Measurements from ENCODE around the gene AS3MT. TPM values are rescaled to one million over a fixed set of nuclear protein-coding genes. Genes with fewer than 3 reads are reported as not detected.

AS3MT gene
- total and polyA plus RNA-seq, 3 experiments from 2014 or later = 0.44 TPM; not detected in 2

DNA sequence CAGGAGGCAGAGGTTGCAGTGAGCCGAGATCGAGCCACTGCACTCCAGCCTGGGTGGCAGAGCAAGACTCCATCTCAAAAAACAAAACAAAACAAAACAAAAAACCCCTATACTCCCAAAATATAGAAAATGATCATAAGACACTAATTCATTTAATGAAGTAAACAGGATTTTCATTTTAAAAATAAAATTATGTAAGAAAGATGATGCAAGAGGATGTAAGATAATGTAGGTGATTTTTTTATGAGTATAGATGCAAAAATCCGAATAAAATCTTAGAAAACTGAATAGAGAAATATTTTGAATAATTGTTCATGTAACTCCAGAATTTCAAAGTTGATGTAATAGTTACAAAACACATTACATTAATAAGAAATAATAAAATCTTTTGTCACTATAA is 3.6 kb upstream of the AS3MT start:
- Histone ChIP-seq H3K9me3 (ENCODE audit: low read length) (no peaks in the 10 kb centered on the region), H3K27ac (ENCODE audit: low read depth, low read length) (no peak overlapping the region), H3K4me1 (ENCODE audit: insufficient read depth, low read length) (no peaks in the 10 kb centered on the region), H3K27me3 (ENCODE audit: insufficient read depth, low read length, poor library complexity, severe bottlenecking) (peaks cover 2% of the 10 kb centered on the region), H3K36me3 (ENCODE audit: insufficient read depth, low read length) (peaks cover 8% of the 10 kb centered on the region), H3K4me3 (ENCODE audit: low read length) (no peak overlapping the region)
- H3K9me3 Mint-ChIP-seq = no peaks in the 10 kb centered on the region
- ChIA-PET CTCF (no interaction called here), POLR2A (no interaction called here)
- peaks cover 7 to 17% (median 10%) of the 10 kb centered on the region in 3 donors for H3K4me1 Mint-ChIP-seq
- H3K4me3 Mint-ChIP-seq = no peak overlapping the region
- peaks cover 11 to 37% (median 15%) of the 10 kb centered on the region in 3 donors for H3K36me3 Mint-ChIP-seq
- H3K27me3 Mint-ChIP-seq = peaks cover 20% of the 10 kb centered on the region in 2 donors
- no peak overlapping the region for H3K27ac Mint-ChIP-seq
- no peak for DNase-seq

DNA sequence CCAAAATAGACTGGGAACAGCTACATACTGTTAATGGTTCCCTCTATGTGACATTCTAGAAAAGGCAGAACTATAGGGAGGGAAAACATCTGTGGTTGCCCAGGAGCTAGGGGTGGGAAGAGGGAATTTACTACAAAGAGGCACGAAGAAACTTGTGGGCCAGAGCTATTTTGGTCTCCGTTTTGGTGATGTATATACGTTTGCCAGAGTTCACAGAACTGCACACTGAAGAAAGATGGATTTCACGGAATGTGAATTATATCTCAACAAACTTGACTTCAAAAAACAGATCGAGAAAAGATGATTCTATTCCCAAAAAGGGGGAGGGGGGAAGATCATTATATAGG is 386 bp upstream of the AS3MT start:
- peak overlapping the region in 4 of 7 donors; percentile 28 to 50 (median 35) for H3K4me3 Mint-ChIP-seq
- H3K4me1 ChIP-seq (ENCODE audit: insufficient read depth, low read length) = no peaks in the 10 kb centered on the region
- H3K4me3 ChIP-seq (ENCODE audit: low read length) = no peak overlapping the region
- peaks cover 6 to 11% (median 8%) of the 10 kb centered on the region in 3 donors for H3K36me3 Mint-ChIP-seq
- ChIA-PET POLR2A (no interaction called here), CTCF (no interaction called here)
- H3K36me3 ChIP-seq (ENCODE audit: insufficient read depth, low read length) = peaks cover 2% of the 10 kb centered on the region
- H3K9me3 Mint-ChIP-seq = no peaks in the 10 kb centered on the region
- no peak overlapping the region for H3K27ac ChIP-seq (ENCODE audit: low read depth, low read length)
- no peak for DNase-seq
- H3K27me3 ChIP-seq (ENCODE audit: insufficient read depth, low read length, poor library complexity, severe bottlenecking) = peaks cover 2% of the 10 kb centered on the region
- H3K9me3 ChIP-seq (ENCODE audit: low read length) = no peaks in the 10 kb centered on the region
- H3K27me3 Mint-ChIP-seq = peaks cover 27 to 34% of the 10 kb centered on the region in 2 donors
- peaks cover 7 to 19% (median 10%) of the 10 kb centered on the region in 3 donors for H3K4me1 Mint-ChIP-seq
- peak overlapping the region in 1 of 8 donors; percentile 11 for H3K27ac Mint-ChIP-seq

DNA sequence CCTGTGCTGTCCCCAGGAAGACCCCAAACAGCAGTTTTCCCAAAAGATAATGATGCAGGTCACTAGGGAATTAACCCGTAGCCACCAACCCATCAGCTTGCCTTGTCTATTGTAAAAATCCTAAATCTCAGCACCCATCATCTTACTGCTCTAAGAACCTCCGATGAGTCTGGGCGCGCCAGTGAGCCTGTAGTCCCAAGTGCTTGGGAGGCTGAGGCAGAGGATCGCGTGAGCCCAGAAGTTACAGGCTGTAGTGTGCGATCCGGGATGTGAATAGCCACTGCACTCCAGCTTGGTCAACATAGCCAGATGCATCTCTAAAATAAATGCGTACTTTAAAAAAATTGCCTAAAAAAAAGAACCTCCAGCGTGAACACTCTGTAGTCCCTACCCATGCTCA is 951 bp downstream of the AS3MT start:
- Mint-ChIP-seq H3K36me3 (peaks cover 4 to 6% (median 4%) of the 10 kb centered on the region in 3 donors), H3K27me3 (peaks cover 27 to 34% of the 10 kb centered on the region in 2 donors), H3K4me3 (peak overlapping the region in 1 of 7 donors; percentile 61), H3K9me3 (no peaks in the 10 kb centered on the region), H3K4me1 (peaks cover 7 to 19% (median 10%) of the 10 kb centered on the region in 3 donors), H3K27ac (no peak overlapping the region)
- Histone ChIP-seq H3K27me3 (ENCODE audit: insufficient read depth, low read length, poor library complexity, severe bottlenecking) (peaks cover 2% of the 10 kb centered on the region), H3K9me3 (ENCODE audit: low read length) (no peaks in the 10 kb centered on the region), H3K4me3 (ENCODE audit: low read length) (no peak overlapping the region), H3K27ac (ENCODE audit: low read depth, low read length) (no peak overlapping the region), H3K4me1 (ENCODE audit: insufficient read depth, low read length) (no peaks in the 10 kb centered on the region), H3K36me3 (ENCODE audit: insufficient read depth, low read length) (no peaks in the 10 kb centered on the region)
- POLR2A ChIA-PET = no interaction called here
- CTCF ChIA-PET = no interaction called here
- DNase-seq = no peak

DNA sequence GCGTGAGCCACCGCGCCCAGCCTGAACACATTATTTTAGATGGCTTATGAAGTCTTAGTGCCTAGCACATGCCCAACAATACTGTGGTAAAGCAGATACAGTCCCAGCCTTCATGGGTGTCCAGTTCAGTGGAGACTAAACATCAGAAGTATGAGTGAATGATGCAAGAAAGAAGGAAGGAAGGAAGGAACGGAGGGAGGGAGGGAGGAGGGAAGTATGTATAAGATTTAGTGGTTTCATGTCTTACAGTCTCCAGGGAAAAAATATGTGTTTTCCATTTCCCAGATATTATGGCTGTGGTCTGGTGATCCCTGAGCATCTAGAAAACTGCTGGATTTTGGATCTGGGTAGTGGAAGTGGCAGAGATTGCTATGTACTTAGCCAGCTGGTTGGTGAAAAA is 2.9 kb downstream of the AS3MT start:
- Mint-ChIP-seq H3K27me3 (peaks cover 27 to 34% of the 10 kb centered on the region in 2 donors), H3K9me3 (no peaks in the 10 kb centered on the region), H3K4me3 (no peak overlapping the region), H3K4me1 (peaks cover 7 to 19% (median 10%) of the 10 kb centered on the region in 3 donors), H3K36me3 (peaks cover under 1 to 8% (median 4%) of the 10 kb centered on the region in 3 donors), H3K27ac (no peak overlapping the region)
- Histone ChIP-seq H3K4me3 (ENCODE audit: low read length) (no peak overlapping the region), H3K27me3 (ENCODE audit: insufficient read depth, low read length, poor library complexity, severe bottlenecking) (peaks cover 2% of the 10 kb centered on the region), H3K4me1 (ENCODE audit: insufficient read depth, low read length) (no peaks in the 10 kb centered on the region), H3K9me3 (ENCODE audit: low read length) (no peaks in the 10 kb centered on the region), H3K36me3 (ENCODE audit: insufficient read depth, low read length) (no peaks in the 10 kb centered on the region), H3K27ac (ENCODE audit: low read depth, low read length) (no peak overlapping the region)
- no peak for DNase-seq
- ChIA-PET CTCF (no interaction called here), POLR2A (no interaction called here)

DNA sequence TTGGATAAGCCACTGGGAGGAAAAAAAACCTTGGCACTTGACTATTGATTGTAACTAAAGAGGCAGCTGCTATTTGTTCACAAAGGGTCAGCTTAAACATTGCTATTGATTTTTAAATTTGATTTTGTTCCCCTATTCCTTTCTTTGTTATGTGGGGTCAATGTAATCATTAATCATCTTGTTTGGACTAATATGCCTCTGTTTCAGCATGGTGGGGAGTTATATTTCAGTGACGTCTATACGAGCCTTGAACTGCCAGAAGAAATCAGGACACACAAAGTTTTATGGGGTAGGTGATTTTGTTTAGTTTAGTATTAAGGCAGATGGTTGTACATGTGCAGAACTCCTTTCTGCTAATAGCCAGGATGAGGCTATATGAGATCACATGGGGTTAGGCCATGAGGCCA is 7.5 kb downstream of the AS3MT start:
- no peaks in the 10 kb centered on the region for H3K4me1 ChIP-seq (ENCODE audit: insufficient read depth, low read length)
- no peak overlapping the region for H3K4me3 Mint-ChIP-seq
- ChIA-PET CTCF (no interaction called here), POLR2A (no interaction called here)
- no peaks in the 10 kb centered on the region for H3K4me1 Mint-ChIP-seq
- no peaks in the 10 kb centered on the region for H3K27me3 ChIP-seq (ENCODE audit: insufficient read depth, low read length, poor library complexity, severe bottlenecking)
- no peak for DNase-seq
- no peaks in the 10 kb centered on the region for H3K9me3 Mint-ChIP-seq
- no peak overlapping the region for H3K4me3 ChIP-seq (ENCODE audit: low read length)
- no peaks in the 10 kb centered on the region for H3K9me3 ChIP-seq (ENCODE audit: low read length)
- peaks cover 0 to 10% of the 10 kb centered on the region in 2 donors for H3K27me3 Mint-ChIP-seq
- no peaks in the 10 kb centered on the region for H3K36me3 ChIP-seq (ENCODE audit: insufficient read depth, low read length)
- no peak overlapping the region for H3K27ac ChIP-seq (ENCODE audit: low read depth, low read length)
- H3K36me3 Mint-ChIP-seq = peaks cover 0 to 6% (median 5%) of the 10 kb centered on the region in 3 donors
- no peak overlapping the region for H3K27ac Mint-ChIP-seq

DNA sequence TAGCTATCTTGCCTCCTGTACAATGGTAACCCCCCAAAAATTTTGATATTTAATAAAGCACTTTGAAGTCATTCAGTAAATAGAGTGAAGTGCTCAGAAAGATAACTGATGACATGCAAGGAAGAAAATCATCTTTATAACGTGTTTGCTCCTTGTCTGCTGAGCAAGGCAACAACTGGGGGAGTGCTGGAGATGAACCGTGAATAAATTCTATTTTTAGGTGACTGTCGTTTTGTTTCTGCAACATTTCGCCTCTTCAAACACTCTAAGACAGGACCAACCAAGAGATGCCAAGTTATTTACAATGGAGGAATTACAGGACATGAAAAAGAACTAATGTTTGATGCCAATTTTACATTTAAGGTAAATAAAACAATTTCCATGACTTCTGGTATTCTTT is 9.4 kb downstream of the AS3MT start:
- Histone ChIP-seq H3K36me3 (ENCODE audit: insufficient read depth, low read length) (no peaks in the 10 kb centered on the region), H3K27me3 (ENCODE audit: insufficient read depth, low read length, poor library complexity, severe bottlenecking) (no peaks in the 10 kb centered on the region), H3K4me3 (ENCODE audit: low read length) (no peak overlapping the region), H3K27ac (ENCODE audit: low read depth, low read length) (no peak overlapping the region), H3K9me3 (ENCODE audit: low read length) (no peaks in the 10 kb centered on the region), H3K4me1 (ENCODE audit: insufficient read depth, low read length) (no peaks in the 10 kb centered on the region)
- ChIA-PET CTCF (interaction anchor here (0.6 kb wide), 1 partner anchor 584 kb away, joined by 6 read pairs; no protein-coding TSS in a partner anchor), POLR2A (no interaction called here)
- H3K27ac Mint-ChIP-seq = no peak overlapping the region
- no peak overlapping the region for H3K4me3 Mint-ChIP-seq
- H3K9me3 Mint-ChIP-seq = no peaks in the 10 kb centered on the region
- no peak for DNase-seq
- no peaks in the 10 kb centered on the region for H3K27me3 Mint-ChIP-seq
- H3K4me1 Mint-ChIP-seq = no peaks in the 10 kb centered on the region
- H3K36me3 Mint-ChIP-seq = peaks cover 0 to 6% (median 5%) of the 10 kb centered on the region in 3 donors

DNA sequence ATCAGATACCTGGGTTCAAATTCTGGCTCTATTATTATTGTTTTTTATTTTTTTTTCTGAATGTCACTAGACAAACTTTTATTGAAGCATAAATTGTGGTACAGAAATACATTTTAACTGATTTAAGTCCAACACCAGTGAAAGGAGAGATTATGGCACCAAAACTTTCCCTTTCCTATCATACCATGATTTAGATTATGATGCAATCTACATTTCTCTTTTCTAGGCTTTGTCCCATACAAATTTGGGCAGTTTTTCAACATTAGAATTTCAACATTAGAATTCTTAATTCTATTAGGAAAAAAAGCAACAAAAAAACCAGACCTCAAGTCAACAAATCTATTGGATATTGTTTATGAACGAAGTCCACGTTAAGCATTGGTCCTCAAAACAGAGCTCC is 11.0 kb downstream of the AS3MT start:
- H3K4me1 ChIP-seq (ENCODE audit: insufficient read depth, low read length) = no peaks in the 10 kb centered on the region
- no peaks in the 10 kb centered on the region for H3K9me3 ChIP-seq (ENCODE audit: low read length)
- ChIA-PET CTCF (no interaction called here), POLR2A (no interaction called here)
- Mint-ChIP-seq H3K4me3 (no peak overlapping the region), H3K9me3 (no peaks in the 10 kb centered on the region), H3K27me3 (no peaks in the 10 kb centered on the region), H3K4me1 (no peaks in the 10 kb centered on the region), H3K36me3 (peaks cover 0 to 5% (median 4%) of the 10 kb centered on the region in 3 donors), H3K27ac (no peak overlapping the region)
- no peak overlapping the region for H3K27ac ChIP-seq (ENCODE audit: low read depth, low read length)
- H3K27me3 ChIP-seq (ENCODE audit: insufficient read depth, low read length, poor library complexity, severe bottlenecking) = no peaks in the 10 kb centered on the region
- no peaks in the 10 kb centered on the region for H3K36me3 ChIP-seq (ENCODE audit: insufficient read depth, low read length)
- DNase-seq = no peak
- H3K4me3 ChIP-seq (ENCODE audit: low read length) = no peak overlapping the region

DNA sequence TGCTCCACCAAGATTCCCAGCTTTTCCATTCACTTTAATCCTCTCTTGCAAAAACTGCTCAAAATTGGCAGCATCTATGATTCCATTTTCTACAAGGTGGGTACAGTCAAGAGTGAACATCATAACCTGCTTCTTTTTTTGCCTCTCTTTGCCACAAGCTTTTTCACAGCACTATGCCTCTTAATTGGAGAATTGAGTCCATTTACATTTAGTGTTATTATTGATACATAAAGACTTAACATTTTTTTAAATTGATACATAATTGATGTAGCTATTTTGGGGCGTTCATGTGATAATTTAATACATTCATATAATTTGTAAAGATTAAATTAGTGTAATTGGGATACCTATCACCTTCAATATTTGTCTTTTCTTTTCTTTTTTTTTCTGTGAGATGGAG is 18.8 kb downstream of the AS3MT start:
- Mint-ChIP-seq H3K4me3 (no peak overlapping the region), H3K4me1 (no peaks in the 10 kb centered on the region), H3K9me3 (no peaks in the 10 kb centered on the region), H3K36me3 (peaks cover 0 to 7% (median 7%) of the 10 kb centered on the region in 3 donors), H3K27ac (no peak overlapping the region), H3K27me3 (no peaks in the 10 kb centered on the region)
- Histone ChIP-seq H3K27ac (ENCODE audit: low read depth, low read length) (no peak overlapping the region), H3K4me1 (ENCODE audit: insufficient read depth, low read length) (no peaks in the 10 kb centered on the region), H3K9me3 (ENCODE audit: low read length) (no peaks in the 10 kb centered on the region), H3K27me3 (ENCODE audit: insufficient read depth, low read length, poor library complexity, severe bottlenecking) (no peaks in the 10 kb centered on the region), H3K4me3 (ENCODE audit: low read length) (no peak overlapping the region), H3K36me3 (ENCODE audit: insufficient read depth, low read length) (no peaks in the 10 kb centered on the region)
- CTCF ChIA-PET = interaction anchor here (1.2 kb wide), 1 partner anchor 14 kb away, joined by 3 read pairs; no protein-coding TSS in a partner anchor
- no peak for DNase-seq
- POLR2A ChIA-PET = no interaction called here

All from CD8-positive, alpha-beta memory T cell (primary cell).